ENCODE measurements around the gene GP5.

DNA sequence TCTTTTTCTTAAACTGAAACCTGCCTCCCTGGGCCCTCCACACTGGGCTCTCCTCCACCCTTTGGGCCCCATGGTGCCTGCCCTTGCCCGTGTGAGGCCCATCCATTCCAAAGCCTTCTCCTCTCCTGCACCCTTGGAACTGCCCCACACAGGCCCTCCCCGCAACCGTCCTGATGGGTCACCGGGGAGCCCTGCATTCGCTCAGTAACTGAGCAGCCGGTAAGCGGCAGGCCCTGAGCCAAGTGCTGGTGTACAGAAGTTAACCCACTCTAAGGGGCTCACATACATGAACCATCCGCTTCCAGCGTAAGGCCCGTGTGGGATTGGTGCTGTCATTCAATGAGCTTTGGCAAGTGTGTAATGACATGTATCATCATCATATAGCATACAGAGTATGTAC is 24.1 kb downstream of the GP5 start:
- no peak for TF ChIP-seq BRCA1 (CRISPR knock-in tag; IDR thresholded peaks at IDR 0.05)
- TF ChIP-seq, protein P1, sequence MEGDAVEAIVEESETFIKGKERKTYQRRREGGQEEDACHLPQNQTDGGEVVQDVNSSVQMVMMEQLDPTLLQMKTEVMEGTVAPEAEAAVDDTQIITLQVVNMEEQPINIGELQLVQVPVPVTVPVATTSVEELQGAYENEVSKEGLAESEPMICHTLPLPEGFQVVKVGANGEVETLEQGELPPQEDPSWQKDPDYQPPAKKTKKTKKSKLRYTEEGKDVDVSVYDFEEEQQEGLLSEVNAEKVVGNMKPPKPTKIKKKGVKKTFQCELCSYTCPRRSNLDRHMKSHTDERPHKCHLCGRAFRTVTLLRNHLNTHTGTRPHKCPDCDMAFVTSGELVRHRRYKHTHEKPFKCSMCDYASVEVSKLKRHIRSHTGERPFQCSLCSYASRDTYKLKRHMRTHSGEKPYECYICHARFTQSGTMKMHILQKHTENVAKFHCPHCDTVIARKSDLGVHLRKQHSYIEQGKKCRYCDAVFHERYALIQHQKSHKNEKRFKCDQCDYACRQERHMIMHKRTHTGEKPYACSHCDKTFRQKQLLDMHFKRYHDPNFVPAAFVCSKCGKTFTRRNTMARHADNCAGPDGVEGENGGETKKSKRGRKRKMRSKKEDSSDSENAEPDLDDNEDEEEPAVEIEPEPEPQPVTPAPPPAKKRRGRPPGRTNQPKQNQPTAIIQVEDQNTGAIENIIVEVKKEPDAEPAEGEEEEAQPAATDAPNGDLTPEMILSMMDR (CRISPR knock-in tag; IDR thresholded peaks at IDR 0.05), result no peak
- TF ChIP-seq SALL1 (CRISPR knock-in tag; IDR thresholded peaks at IDR 0.05), result no peak
- no peak for TF ChIP-seq ZFYVE20 (CRISPR knock-in tag; IDR thresholded peaks at IDR 0.05; ENCODE audit: borderline replicate concordance, low read depth)
- TF ChIP-seq, protein P2, sequence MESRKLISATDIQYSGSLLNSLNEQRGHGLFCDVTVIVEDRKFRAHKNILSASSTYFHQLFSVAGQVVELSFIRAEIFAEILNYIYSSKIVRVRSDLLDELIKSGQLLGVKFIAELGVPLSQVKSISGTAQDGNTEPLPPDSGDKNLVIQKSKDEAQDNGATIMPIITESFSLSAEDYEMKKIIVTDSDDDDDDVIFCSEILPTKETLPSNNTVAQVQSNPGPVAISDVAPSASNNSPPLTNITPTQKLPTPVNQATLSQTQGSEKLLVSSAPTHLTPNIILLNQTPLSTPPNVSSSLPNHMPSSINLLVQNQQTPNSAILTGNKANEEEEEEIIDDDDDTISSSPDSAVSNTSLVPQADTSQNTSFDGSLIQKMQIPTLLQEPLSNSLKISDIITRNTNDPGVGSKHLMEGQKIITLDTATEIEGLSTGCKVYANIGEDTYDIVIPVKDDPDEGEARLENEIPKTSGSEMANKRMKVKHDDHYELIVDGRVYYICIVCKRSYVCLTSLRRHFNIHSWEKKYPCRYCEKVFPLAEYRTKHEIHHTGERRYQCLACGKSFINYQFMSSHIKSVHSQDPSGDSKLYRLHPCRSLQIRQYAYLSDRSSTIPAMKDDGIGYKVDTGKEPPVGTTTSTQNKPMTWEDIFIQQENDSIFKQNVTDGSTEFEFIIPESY (CRISPR knock-in tag; IDR thresholded peaks at IDR 0.05), result no peak
- TF ChIP-seq NBN (conservative IDR thresholded peaks at IDR 0.05), result no peak
- TF ChIP-seq, protein P3, sequence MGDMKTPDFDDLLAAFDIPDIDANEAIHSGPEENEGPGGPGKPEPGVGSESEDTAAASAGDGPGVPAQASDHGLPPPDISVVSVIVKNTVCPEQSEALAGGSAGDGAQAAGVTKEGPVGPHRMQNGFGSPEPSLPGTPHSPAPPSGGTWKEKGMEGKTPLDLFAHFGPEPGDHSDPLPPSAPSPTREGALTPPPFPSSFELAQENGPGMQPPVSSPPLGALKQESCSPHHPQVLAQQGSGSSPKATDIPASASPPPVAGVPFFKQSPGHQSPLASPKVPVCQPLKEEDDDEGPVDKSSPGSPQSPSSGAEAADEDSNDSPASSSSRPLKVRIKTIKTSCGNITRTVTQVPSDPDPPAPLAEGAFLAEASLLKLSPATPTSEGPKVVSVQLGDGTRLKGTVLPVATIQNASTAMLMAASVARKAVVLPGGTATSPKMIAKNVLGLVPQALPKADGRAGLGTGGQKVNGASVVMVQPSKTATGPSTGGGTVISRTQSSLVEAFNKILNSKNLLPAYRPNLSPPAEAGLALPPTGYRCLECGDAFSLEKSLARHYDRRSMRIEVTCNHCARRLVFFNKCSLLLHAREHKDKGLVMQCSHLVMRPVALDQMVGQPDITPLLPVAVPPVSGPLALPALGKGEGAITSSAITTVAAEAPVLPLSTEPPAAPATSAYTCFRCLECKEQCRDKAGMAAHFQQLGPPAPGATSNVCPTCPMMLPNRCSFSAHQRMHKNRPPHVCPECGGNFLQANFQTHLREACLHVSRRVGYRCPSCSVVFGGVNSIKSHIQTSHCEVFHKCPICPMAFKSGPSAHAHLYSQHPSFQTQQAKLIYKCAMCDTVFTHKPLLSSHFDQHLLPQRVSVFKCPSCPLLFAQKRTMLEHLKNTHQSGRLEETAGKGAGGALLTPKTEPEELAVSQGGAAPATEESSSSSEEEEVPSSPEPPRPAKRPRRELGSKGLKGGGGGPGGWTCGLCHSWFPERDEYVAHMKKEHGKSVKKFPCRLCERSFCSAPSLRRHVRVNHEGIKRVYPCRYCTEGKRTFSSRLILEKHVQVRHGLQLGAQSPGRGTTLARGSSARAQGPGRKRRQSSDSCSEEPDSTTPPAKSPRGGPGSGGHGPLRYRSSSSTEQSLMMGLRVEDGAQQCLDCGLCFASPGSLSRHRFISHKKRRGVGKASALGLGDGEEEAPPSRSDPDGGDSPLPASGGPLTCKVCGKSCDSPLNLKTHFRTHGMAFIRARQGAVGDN (CRISPR knock-in tag; IDR thresholded peaks at IDR 0.05), result no peak
- no peak for TF ChIP-seq MXI1 (IDR thresholded peaks at IDR 0.05; ENCODE audit: borderline replicate concordance, low read depth, low read length)
- TF ChIP-seq NPAS2 (CRISPR knock-in tag; IDR thresholded peaks at IDR 0.05; ENCODE audit: borderline replicate concordance), result no peak
